ENCODE measurements around the gene STXBP5.

The STXBP5 gene

GRCh38 chr6:147204060-147204785 lies at the start of gene STXBP5:
TSS of gene STXBP5 (plus strand) at chr6:147204417. CDS start at chr6:147204533, 116 bp downstream.
- no peak for DNase-seq (ENCODE audit: extremely low read depth in 1 of 2, low read depth in 1 of 2)

DNA sequence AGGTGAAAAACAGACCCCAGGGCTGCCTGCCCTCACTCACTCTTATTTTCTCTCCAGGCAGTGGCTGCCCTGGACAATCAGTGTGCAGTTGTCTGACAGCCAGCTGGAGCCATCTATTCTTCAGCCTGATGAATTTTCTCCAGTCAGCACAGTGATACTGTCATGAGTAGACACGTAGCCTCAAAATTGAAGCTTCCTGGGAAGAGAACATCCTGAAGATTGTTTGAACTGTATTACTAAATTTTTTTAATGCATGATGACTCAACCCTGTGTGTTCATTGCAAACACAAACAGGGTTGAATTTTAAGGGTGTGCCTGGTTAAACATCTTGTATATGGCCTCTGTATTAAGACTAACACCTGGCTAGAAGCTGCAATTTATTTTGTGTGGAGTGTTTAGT lies 49.8 kb upstream of the STXBP5 start:
- DNase-seq (ENCODE audit: extremely low read depth in 1 of 2, low read depth in 1 of 2) = no peak

- DNase-seq (ENCODE audit: extremely low read depth in 1 of 2, low read depth in 1 of 2) = no peak
Observed at GRCh38 chr6:147156218-147156617, 48.0 kb upstream of the STXBP5 start.

- DNase-seq (ENCODE audit: extremely low read depth in 1 of 2, low read depth in 1 of 2) = no peak
Observed at GRCh38 chr6:147156799-147157382, 47.3 kb upstream of the STXBP5 start.

DNA sequence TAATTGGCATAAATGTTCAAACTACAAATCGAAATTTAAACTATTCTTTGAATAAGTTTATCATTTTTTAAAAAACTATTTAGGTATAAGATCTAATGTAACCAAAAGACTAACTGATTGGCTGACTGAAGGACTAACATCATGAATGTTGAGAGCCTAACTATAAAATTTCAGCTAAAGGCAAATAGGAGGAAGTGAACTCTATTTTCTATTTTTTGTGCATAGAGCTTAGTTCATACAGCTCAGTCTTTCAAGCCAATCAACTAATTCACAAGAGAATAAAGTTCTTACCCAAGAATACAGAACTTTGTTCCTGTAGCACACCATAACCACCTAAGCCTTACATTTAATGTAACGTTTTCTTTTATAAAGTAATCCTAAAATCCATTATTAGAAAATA lies 46.3 kb upstream of the STXBP5 start:
- no peak for DNase-seq (ENCODE audit: extremely low read depth in 1 of 2, low read depth in 1 of 2)

DNA sequence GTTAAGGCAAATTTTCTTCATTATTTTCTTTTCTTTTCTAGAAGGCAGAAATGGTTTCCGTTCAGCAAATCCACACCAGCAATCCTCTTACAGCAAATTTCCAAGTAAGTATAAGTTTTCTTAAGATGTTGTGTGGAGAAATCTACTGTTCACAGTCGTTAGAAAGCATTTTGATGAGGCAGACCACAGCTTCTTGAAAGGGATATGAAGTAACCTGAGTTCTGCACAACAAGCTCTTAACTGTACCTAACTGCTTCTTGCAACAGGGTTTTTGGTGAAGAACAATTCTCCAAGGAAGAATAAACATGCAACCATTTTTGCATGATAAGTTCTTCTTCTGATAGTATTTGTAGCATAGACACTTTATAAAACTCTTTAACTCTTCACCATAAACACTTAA lies 45.3 kb upstream of the STXBP5 start:
- no peak for DNase-seq (ENCODE audit: extremely low read depth in 1 of 2, low read depth in 1 of 2)

- no peak for DNase-seq (ENCODE audit: extremely low read depth in 1 of 2, low read depth in 1 of 2)
Observed at GRCh38 chr6:147159536-147160374, 44.5 kb upstream of the STXBP5 start.

DNA sequence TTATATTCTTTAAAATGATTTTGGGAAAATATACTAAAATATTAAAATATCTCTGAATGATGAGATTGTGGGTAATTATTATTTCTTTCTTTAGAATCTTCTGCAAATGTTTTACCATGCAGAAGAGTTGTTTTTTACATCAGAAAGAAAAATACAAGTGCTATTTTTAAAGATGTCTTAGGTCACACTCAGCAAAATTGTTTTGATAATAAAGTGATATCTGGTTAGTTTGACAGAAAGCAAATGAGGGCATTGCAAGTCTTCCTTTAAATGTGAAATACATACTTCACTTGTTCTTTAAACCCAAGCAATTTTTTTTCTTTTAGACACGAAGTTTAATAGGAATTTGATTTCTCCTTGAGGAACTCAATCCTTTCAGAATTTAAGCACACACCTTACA lies 43.6 kb upstream of the STXBP5 start:
- DNase-seq (ENCODE audit: extremely low read depth in 1 of 2, low read depth in 1 of 2) = no peak

DNA sequence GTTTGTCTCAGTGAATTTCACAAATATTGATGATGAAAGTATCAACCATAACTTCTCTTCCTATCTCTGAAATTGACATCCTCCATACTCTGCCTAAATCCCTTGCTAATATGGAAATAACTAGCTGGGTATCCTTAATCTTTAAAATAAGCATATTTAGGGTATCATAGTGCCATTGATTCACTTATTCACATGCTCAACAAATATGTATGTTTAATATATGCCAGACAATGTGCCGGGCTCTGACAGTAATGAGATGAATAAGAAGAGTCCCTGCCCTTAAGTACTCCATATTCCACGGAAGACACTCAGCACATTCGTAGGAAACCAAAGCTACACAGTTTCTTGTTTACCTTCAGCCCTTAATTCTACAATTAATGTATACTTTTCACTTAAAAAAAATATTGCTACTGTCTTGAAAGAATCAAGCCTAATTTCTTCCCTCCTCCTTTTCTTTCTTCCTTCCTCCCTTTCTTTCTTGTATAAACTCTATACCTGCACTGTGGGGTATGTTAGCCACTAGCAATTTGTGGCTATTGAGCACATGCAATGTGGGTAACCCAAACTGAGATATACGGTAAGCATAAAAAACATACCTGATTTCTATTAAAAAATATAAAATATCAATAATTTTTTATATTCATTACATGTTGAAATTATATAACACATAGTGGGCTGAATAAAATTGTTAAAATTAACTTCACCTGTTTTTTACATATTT lies 42.8 kb upstream of the STXBP5 start:
- DNase-seq (ENCODE audit: extremely low read depth in 1 of 2, low read depth in 1 of 2) = no peak

DNA sequence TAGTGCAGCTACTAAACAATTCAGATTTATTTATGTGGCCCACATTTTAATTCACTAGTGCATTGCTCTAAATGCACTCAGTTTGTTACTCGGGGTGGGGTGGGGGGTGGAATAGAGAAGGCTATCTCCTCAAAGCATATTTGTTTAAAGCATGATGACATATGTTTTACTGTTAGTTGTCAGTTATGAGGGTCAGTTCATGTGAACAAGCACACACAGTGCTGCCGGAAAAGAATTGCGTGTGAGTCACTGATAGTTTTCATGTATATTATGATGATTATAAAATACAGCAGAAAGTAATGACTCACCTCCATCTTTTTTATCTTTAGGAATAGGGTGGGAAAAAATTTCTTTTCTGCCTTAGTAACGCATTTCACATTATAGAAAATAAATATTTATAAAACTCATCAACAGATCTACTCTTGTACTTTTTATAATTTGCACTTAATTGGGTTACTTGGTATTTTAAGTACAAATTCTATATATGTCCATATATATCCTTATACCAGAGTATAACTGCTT lies 42.2 kb upstream of the STXBP5 start:
- DNase-seq (ENCODE audit: extremely low read depth in 1 of 2, low read depth in 1 of 2) = no peak

DNA sequence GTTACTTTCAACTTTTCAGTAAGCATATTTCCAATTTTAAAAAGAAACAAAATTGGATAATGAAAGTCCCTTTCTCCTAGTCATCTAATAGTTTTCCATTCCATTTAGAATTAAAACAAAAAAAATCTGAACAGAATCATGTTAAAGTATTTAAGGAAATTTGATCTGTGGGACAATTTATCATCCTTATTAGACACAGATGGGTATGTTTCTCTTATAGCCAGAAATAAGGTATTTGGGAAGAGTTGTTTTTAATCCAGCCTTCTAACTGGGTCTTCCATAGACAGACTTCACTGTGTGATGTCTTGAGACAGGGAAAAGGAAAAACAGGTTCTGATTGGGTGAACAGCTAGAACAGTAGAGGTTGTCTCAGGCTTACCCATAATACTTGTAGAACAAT lies 39.5 kb upstream of the STXBP5 start:
- no peak for DNase-seq (ENCODE audit: extremely low read depth in 1 of 2, low read depth in 1 of 2)

DNA sequence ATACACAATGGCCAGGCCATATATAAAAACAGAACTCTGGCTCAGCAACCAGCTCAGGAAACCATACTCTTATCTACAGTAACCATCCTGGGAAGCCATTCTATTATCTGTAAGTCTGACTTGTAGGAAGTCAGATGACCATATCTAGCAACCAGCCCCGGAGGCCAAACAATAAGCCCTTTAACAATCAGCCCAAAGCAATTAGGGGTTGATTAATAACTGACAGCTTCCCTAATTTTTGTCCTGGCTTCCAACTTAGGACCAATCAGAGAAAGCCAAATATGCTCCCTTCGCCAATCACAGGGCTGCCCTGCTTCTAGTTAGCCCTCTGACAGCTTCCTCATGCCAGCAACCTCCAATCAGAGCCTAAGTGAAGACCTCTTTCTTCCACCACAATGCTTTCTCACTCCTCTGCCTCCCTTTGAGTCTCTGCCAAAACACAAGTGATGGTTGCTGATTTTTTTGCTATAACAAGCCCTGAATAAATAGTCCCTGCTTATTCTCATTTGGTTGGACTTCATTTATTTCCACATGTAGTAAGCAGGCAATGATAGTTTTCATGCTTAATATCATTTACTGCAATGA lies 37.8 kb upstream of the STXBP5 start:
- no peak for DNase-seq (ENCODE audit: extremely low read depth in 1 of 2, low read depth in 1 of 2)

GRCh38 chr6:147166992-147167391 lies 37.2 kb upstream of the STXBP5 start:
- DNase-seq (ENCODE audit: extremely low read depth in 1 of 2, low read depth in 1 of 2) = no peak

DNA sequence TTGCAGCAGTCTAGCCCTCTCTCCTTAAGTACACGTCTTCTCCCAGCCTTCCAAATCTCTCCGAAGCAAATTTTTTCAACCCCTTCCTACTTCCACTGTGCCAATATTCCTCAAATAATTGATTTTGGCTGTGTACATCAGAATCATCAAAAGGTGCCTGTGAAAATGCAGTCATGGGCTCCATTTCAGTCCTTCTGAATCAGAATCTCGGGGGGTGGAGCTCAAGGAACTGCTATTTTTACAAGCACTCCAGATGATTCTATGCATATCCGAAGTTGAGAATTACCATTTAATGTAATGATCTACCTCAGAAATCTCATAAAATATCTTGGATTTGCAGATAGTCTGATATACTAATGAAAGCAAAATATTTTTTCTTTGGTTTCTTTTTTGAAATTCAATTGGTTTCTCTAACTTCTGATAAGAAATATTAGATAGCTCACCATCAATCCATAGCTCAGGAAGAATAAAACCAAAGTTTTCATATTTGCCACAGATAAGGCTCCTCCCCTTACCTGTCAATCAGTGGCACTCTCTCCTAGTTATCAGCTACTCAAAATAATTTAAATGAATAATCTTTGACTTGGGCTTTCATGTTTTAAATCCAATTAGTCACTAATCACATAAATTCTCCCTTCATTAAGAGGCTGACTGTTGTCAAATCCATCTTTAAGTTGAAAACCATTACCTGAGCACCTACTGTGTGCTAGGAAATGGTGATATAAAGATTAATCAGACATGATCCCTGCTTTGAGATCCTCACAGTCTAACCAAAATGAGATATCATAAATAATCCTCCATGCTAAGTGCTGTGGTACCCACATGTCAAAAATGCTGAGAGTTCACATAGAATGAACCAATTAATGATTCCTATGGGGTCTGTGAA lies 36.4 kb upstream of the STXBP5 start:
- no peak for DNase-seq (ENCODE audit: extremely low read depth in 1 of 2, low read depth in 1 of 2)

DNA sequence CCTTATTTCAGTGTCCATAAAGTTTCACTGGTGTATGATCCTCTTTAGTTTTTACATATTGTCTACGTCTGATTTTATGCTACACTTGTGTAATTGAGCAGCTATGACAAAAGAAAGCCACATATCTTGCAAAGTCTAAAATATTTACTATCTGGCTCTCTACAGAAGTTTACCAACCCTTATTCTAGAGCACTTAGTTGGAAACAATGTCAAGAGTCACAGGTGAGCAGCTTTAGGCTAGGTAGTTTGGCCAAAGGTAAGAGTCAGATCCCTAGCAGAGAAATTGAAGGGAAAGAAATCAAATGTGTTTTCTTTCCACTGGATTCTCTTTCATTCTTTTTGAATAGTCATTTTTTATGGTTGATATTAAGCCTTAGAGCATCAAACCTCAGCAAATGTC lies 34.7 kb upstream of the STXBP5 start:
- no peak for DNase-seq (ENCODE audit: extremely low read depth in 1 of 2, low read depth in 1 of 2)

GRCh38 chr6:147170269-147170668 lies 33.9 kb upstream of the STXBP5 start:
- DNase-seq (ENCODE audit: extremely low read depth in 1 of 2, low read depth in 1 of 2) = no peak

DNA sequence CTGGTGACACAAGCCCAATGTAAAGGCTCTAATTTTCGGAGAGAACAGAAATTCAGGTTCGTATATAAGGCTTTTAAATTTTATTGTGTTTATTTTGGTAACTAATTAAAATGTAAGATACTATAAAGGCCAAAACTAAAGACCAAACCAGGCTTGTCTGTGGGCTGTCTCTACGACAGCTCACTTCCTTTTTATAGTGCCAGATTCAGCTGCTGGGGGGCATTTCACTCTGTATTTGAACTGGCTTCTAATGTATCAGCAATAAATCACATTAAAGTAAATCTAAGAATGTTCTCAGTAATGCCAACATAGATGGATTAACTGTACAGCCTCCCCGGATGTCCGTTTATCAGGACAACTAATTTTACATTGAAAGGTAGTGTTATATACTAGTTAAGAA lies 31.1 kb upstream of the STXBP5 start:
- no peak for DNase-seq (ENCODE audit: extremely low read depth in 1 of 2, low read depth in 1 of 2)

GRCh38 chr6:147173675-147174308 lies 30.4 kb upstream of the STXBP5 start:
- no peak for DNase-seq (ENCODE audit: extremely low read depth in 1 of 2, low read depth in 1 of 2)

GRCh38 chr6:147176795-147177194 lies 27.4 kb upstream of the STXBP5 start:
- no peak for DNase-seq (ENCODE audit: extremely low read depth in 1 of 2, low read depth in 1 of 2)

All from activated CD8-positive, alpha-beta memory T cell treated with anti-CD3 and anti-CD28 coated beads for 1 hour (primary cell).